A549 (cell line): ENCODE measurements around the gene VENTX.

Source experiments
- CHD2 ChIP-seq: fragments of 150-350 bp; IDR thresholded peaks from 2 replicates; pipeline ENCODE4 v1.6.1; 2014; ENCODE audit warnings: low read length; ENCODE audit not compliant: partially characterized antibody
- CTCF ChIP-seq: fragments of >200 bp; sonication (Bioruptor Twin); formaldehyde crosslinking; IDR thresholded peaks from 3 replicates; pipeline ENCODE4 v1.5.1; 2016
- GATA3 ChIP-seq: IDR thresholded peaks from 2 replicates; pipeline ENCODE4 v1.6.1; 2012; ENCODE audit warnings: borderline replicate concordance
- NR3C1 ChIP-seq: fragments of >200 bp; sonication (Bioruptor Twin); formaldehyde crosslinking; IDR thresholded peaks from 3 replicates; pipeline ENCODE4 v1.6.1; 2017
- POLR2A ChIP-seq: IDR thresholded peaks from 2 replicates; pipeline ENCODE4 v1.6.1; 2012; ENCODE audit warnings: mild to moderate bottlenecking, low read length
- SMC3 ChIP-seq: fragments of >200 bp; sonication (Bioruptor Twin); formaldehyde crosslinking; IDR thresholded peaks from 3 replicates; pipeline ENCODE4 v1.6.1; 2018; ENCODE audit warnings: inconsistent platforms
- SREBF2 ChIP-seq: fragments of 450-650 bp; IDR thresholded peaks from 2 replicates; pipeline ENCODE4 v1.6.1; 2014; ENCODE audit warnings: mild to moderate bottlenecking, moderate library complexity

DNA sequence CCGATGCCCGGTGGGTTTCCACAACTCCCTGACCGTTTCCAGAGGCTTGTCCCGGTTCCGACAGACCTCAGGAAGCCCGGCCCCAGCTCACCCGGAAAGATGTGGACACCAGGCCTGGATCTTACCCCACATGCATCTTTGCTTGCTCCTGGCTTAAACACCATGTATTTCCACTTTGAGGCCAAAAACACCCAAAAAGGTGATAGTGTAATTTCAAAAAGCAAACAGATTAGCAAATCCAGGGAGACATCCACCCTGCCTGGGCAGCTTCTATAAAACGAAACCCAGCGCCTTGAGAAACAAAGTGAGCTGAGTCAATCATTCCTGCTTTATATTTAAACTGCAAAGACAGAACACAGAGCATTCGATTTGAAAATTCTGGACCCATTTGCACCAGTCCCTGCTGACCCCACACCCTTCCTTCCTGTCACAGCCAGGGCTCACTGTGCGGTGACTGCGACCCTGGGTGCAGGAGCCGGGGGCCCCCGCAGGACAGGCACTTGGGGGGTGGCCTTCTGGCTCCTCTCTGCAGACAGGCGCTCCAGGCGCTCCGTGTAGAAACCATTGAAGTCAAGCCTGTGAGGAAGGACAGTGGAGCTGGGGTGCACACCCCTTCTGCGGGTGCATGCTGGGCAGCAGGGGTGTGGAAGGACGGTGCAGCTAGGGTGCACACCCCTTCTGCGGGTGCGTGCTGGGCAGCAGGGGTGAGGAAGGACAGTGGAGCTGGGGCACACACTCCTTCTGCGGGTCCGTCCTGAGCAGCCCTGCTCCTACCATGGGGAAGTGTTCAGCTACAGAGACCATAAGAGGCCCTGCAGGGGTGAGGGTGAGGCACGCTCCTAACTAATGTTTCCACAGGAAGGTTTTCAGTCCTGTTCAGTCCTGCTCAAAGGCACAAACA is 41.9 kb downstream of the VENTX start:
- TF ChIP-seq GATA3 (no peak), CTCF (no peak), SREBF2 (no peak), NR3C1 (no peak), SMC3 (no peak), POLR2A (no peak), CHD2 (no peak)
